BJ (cell line): Measurements from ENCODE around the gene MYL12B. TPM values are rescaled to one million over a fixed set of nuclear protein-coding genes. Genes with fewer than 3 reads are reported as not detected.
A peak's percentile ranks its signal among the peaks of the same experiment; 100 is the strongest.

Source experiments
- CTCF ChIA-PET: fragments of 350-600 bp; formaldehyde crosslinking; extraction: SDS; loops from one replicate; lab custom pipeline; 2021; ENCODE audit warnings: antibody characterized with exemption, inconsistent platforms; lab: Yijun Ruan, JAX
- POLR2A ChIA-PET: fragments of 300-600 bp; sonication (Branson Sonifier 250); formaldehyde crosslinking; extraction: SDS; loops from one replicate; lab custom pipeline; 2021; ENCODE audit warnings: antibody characterized with exemption; lab: Charles Lee
- DNase-seq: peaks from one replicate; pipeline ENCODE4 v3.0.0-alpha.2; 2011; ENCODE audit warnings: low read depth
- H3K27me3 ChIP-seq: 2 replicates; pipeline ENCODE4 v1.6.0; 2011; ENCODE audit warnings: low read length; ENCODE audit not compliant: control insufficient read depth, insufficient read depth
- H3K36me3 ChIP-seq: 2 replicates; pipeline ENCODE4 v1.5.1; 2011; ENCODE audit warnings: low read length; ENCODE audit not compliant: control insufficient read depth, insufficient read depth
- H3K4me3 ChIP-seq: 2 replicates; pipeline ENCODE4 v1.5.1; 2011; ENCODE audit warnings: low read depth, mild to moderate bottlenecking, control low read depth, low read length
- polyA plus RNA-seq: library from polyadenylated mRNA; depleted of rRNA; stranded (reverse); fragments of >200 nt; gene quantifications from 2 replicates; pipeline ENCODE4 v1.2.3, GENCODE V29; 2011
- TF ChIP-seq, protein P1 (sequence below): IDR thresholded peaks from 2 replicates; pipeline ENCODE4 v1.5.1; 2011; ENCODE audit warnings: low read depth, mild to moderate bottlenecking, control low read depth, inconsistent platforms, low read length, moderate library complexity; ENCODE audit not compliant: insufficient read depth

Gene MYL12B
- polyA plus RNA-seq, 1 experiment, result 778 TPM

DNA sequence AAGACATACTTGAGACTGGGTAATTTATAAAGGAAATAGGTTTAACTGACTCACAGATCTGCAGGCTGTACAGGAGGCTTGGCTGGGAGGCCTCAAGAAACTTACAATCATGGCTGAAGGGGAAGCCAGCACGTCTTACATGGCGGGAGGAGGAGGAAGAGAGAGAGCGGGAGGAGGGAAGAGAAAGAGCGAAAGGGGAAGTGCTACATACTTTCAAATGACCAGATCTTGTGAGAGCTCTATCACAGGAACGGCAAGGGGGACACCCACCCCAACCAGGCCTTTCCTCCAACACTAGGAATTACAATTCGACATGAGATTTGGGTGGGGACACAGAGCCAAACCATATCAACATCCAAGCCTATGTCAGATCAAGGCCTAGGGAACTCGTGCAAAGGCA lies 24.2 kb downstream of the MYL12B start:
- DNase-seq, result no peak
- TF ChIP-seq, protein P1, sequence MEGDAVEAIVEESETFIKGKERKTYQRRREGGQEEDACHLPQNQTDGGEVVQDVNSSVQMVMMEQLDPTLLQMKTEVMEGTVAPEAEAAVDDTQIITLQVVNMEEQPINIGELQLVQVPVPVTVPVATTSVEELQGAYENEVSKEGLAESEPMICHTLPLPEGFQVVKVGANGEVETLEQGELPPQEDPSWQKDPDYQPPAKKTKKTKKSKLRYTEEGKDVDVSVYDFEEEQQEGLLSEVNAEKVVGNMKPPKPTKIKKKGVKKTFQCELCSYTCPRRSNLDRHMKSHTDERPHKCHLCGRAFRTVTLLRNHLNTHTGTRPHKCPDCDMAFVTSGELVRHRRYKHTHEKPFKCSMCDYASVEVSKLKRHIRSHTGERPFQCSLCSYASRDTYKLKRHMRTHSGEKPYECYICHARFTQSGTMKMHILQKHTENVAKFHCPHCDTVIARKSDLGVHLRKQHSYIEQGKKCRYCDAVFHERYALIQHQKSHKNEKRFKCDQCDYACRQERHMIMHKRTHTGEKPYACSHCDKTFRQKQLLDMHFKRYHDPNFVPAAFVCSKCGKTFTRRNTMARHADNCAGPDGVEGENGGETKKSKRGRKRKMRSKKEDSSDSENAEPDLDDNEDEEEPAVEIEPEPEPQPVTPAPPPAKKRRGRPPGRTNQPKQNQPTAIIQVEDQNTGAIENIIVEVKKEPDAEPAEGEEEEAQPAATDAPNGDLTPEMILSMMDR, result no peak
- H3K36me3 ChIP-seq, result no peaks in the 10 kb centered on the region
- no peak overlapping the region for H3K4me3 ChIP-seq
- ChIA-PET POLR2A (no interaction called here), CTCF (interaction anchor here (1.7 to 8.6 kb wide), 2 partner anchors 308 to 380 kb away, joined by 6 to 82 read pairs; no protein-coding TSS in a partner anchor)
- no peaks in the 10 kb centered on the region for H3K27me3 ChIP-seq

- Histone ChIP-seq H3K4me3 (no peak overlapping the region), H3K36me3 (no peaks in the 10 kb centered on the region), H3K27me3 (no peaks in the 10 kb centered on the region)
- no peak for DNase-seq
- TF ChIP-seq, protein P1, result no peak
- CTCF ChIA-PET, result interaction anchor here (0.5 to 2.8 kb wide), 3 partner anchors 11 to 373 kb away, joined by 3 to 10 read pairs (median 7); no protein-coding TSS in a partner anchor
- POLR2A ChIA-PET, result no interaction called here
Observed at GRCh38 chr18:3293196-3293951, 31.4 kb downstream of the MYL12B start.

GRCh38 chr18:3294435-3295080 lies 32.6 kb downstream of the MYL12B start:
- Histone ChIP-seq H3K27me3 (no peaks in the 10 kb centered on the region), H3K36me3 (no peaks in the 10 kb centered on the region), H3K4me3 (no peak overlapping the region)
- CTCF ChIA-PET, result interaction anchor here (1.0 to 2.8 kb wide), 5 partner anchors 48 to 372 kb away, joined by 3 to 10 read pairs (median 4); no protein-coding TSS in a partner anchor
- POLR2A ChIA-PET, result no interaction called here
- no peak for DNase-seq
- TF ChIP-seq, protein P1, result no peak

- Histone ChIP-seq H3K27me3 (no peaks in the 10 kb centered on the region), H3K4me3 (peak overlapping the region; percentile 35), H3K36me3 (no peaks in the 10 kb centered on the region)
- TF ChIP-seq, protein P1, result no peak; the same call in 1 of the 2 replicates
- POLR2A ChIA-PET, result no interaction called here
- peak; percentile 37 for DNase-seq
- CTCF ChIA-PET, result interaction anchor here (0.8 to 2.2 kb wide), 12 partner anchors 13 to 382 kb away, joined by 3 to 10 read pairs (median 3); no protein-coding TSS in a partner anchor
Observed at GRCh38 chr18:3297025-3297984, 35.4 kb downstream of the MYL12B start.
